DOHH2 (cell line): ENCODE measurements around the gene HMX3.
"Not testable (repeated sequence)": the region's sequence is repeated elsewhere in the genome, so short reads cannot be mapped to it uniquely, and the experiment has no call there.

Experiments used
- CTCF ChIP-seq: fragments of 200-600 bp; sonication (generic); IDR thresholded peaks from one replicate; pipeline ENCODE4 v1.5.1; 2014; ENCODE audit warnings: antibody characterized with exemption, mild to moderate bottlenecking, low read depth, low read length; ENCODE audit not compliant: poor library complexity, severe bottlenecking
- EZH2phosphoT487 ChIP-seq: fragments of 200-600 bp; sonication (generic); IDR thresholded peaks from 2 replicates; pipeline ENCODE4 v1.6.1; 2017; ENCODE audit warnings: borderline replicate concordance, mild to moderate bottlenecking, antibody characterized with exemption, low read length, moderate library complexity, mixed read lengths

GRCh38 chr10:123178390-123178789 is 42.6 kb downstream of the HMX3 start:
- not testable (repeated sequence) for TF ChIP-seq CTCF, EZH2phosphoT487
